HG03097 (cell line): ENCODE measurements around the gene CREB3L1.
A peak's percentile ranks its signal among the peaks of the same experiment; 100 is the strongest.
"Not testable (repeated sequence)": the region's sequence is repeated elsewhere in the genome, so short reads cannot be mapped to it uniquely, and the experiment has no call there.

Experiments
- ATAC-seq: cut with Tn5 transposase; IDR thresholded peaks from one replicate; pipeline ENCODE4 v1.9.1; 2021; ENCODE audit not compliant: unreplicated experiment, low FRiP score

The CREB3L1 gene

DNA sequence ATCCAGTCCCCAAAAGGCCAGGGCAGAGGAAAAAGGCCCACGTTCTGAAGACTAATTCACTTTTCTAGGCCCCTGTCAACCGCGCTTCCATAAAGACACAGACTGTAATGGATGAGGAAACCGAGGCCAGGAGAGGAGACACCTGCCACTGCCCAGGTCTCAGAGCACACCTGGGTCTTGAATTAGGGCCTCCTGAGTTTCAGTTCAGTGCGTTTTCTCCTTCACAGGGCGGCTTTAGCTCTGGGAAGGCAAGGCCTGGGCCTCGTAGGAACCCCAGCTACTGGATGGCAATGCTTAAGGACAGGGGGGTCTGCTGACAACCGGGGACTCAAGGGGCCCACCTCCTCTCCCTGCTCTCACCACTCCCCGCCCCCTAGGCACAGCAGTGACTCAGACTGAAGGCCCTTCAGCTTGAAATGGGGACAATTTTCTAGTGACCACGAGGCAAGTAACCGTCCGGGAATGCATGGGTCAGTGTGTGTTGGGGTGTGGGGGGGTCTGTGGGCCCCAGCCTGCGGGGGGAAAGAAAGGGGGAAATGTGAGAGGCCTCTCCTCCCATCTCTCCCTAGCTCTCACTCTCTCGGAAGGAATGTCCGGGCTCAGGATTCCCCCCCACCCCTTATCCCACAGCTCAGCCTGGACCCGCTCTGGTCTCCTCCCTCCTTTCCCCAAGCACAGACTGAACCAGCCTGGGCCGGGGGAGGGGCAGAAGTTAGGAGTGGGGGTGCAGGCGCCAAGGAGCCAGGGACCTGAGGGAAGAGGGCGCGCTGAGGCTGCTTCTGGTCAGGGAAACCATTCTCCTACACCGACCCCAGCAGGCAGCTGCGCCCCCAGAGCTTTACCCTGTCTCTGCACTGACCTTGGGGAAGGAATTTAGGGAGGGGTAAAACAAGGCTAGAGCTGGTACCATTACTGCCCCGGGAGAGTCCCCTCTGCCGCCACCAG, 17.2 kb downstream of the CREB3L1 start:
- no peak for ATAC-seq

GRCh38 chr11:46295312-46296058, 18.0 kb downstream of the CREB3L1 start:
- ATAC-seq, result no peak

DNA sequence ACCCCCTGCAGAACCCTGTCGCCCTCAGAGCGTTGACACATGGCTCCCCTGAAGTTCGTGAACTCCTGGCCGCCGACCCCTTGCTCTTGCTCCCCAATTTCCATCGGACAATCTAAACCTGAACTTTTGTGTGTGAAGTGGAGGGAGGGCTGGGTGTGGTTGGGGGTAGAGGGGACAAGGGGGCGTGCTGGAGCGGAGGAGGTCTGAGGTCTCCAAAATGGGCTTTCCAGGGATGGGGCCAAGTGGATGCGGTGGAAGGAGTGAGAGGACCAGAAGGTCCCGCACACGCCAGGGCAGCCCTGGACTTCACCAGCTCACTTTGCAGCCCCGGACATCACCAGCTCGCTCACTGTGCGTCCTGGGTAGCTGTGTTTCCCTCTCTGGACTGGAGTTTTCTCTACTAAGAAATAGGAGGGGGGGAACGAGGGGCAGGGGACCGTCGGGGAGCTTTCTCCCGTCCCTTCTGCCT, 18.6 kb downstream of the CREB3L1 start:
- ATAC-seq, result no peak

DNA sequence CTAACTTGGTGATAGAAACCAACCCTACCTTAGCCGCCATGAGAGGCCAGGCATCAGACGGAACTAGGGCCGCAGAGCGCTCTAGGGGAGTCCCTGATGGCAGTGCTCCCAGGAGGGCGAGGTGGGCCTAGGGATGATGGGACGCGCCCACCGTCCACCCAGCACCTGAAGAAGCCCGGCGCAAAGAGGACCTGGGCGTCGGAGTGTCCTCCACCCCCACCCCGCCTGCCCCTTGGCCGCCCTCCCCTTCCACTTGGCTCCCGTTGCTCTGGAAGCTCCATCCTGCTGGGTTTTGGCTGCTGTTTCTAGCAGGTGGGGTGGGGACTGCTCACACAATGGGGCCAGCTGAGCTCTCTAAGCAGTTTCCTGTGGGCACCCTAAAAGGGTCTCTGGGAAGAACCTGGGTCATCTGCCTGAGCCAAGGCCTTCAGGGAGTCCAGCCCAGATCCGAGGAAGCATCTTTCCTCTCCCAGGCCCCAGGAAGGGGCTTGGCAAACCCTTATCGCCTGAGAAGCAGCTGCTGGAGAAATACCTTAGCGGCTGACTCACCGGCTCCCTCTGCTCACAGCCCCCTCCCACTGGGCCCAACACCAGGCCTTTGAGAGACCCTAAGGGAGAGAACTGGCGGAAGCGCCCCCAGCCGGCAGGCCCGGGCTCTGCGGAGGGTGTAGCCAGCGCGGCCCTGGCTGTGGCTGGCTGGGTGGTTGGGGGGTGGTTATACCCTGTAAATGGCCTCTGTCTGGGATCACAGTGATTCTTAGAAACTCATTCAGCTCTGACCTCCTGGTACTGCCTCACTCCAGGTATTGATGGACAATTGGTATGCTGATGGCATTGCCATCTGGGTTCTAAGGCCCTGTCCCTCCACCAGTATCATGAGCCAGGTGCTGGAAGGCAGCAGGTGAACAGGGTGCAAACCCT, 19.3 kb downstream of the CREB3L1 start:
- ATAC-seq, result no peak

DNA sequence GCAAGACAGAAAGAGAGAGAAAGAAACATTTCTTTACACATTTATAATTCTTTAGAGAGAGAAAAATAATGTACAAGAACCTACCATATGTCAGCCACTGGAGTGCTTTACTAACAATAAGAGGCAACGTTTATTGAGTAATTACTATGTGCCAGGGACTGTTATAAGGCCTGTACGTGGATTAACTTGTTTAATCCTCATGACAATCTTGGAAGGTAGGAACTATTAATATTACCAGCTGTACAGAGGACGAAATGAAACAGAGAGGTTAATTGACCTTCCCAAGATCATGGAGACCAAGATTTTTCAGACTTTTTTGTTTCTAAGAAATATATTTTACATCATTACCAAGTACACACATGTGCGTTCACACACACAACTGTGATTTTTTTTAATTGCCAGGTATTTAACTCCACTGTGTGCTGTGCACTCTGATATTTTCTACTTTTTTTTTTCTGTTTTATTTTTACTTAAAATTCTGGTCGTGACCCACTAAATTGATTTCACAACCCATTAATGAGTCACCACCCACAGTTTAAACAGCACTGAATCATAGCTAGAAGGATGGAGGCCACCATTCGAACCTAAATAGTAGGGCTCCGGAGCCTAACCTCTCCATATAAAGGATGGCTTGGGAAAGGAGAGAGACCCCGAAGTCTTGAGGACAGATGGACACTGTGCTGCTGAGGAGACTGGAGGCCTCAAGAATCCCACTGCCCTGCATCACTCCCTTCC, 21.4 kb downstream of the CREB3L1 start:
- ATAC-seq, result no peak

- ATAC-seq, result no peak
Observed at GRCh38 chr11:46299451-46299961, 22.0 kb downstream of the CREB3L1 start.

DNA sequence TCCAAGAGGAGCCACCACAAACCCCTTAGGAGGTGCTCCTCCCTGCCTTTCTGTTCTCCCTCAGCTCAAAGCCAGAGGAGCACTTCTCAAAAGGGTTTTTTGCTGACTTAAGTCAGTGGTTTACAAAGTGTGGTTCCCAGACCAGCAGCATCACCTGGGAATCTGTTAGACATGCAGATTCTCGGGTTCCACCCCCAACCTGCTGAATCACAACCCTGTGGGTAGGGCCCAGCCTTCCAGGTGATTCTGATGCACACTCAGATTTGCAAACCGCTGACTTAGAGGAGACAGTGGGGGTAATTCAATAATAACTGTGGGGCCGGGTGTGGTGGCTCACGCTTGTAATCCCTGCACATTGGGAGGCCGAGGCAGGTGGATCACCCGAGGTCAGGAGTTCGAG, 22.8 kb downstream of the CREB3L1 start:
- ATAC-seq, result no peak

GRCh38 chr11:46302866-46303265, 25.4 kb downstream of the CREB3L1 start:
- peak; percentile 75 for ATAC-seq

DNA sequence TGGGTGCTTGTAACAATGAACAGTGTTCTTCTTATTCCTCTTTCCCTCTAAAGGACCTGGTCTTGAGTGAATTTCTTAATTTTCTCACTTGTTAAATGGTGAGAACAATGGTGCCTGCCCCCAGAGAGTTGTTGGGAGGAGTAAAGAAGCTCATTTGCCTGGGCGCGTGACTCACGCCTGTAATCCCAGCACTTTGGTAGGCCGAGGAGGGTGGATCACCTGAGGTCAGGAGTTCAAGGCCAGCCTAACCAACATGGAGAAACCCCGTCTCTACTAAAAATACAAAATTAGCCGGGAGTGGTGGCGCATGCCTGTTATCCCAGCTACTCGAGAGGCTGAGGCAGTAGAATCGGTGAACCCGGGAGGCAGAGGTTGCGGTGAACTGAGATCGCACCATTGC, 26.6 kb downstream of the CREB3L1 start:
- ATAC-seq, result not testable (repeated sequence)

GRCh38 chr11:46304605-46305179, 27.2 kb downstream of the CREB3L1 start:
- ATAC-seq, result no peak

DNA sequence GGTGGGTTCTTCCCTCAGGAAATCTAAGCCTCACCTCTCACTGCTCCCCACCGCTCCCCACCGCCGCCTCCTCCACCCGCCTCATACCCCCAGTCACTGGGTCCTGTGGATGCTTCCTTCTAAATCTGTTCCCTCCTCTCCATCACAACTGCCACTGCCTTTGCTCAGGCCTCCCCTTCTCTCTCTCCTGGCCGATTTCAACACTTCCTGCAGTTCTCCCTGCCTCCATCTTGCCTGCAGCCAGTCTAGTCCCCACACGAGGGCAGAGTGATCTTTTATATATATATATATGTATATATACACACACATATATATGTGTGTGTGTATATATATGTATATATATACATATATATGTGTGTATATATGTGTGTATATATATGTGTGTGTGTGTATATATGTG, 27.8 kb downstream of the CREB3L1 start:
- ATAC-seq, result no peak

GRCh38 chr11:46306296-46306853, 28.9 kb downstream of the CREB3L1 start:
- ATAC-seq, result no peak

DNA sequence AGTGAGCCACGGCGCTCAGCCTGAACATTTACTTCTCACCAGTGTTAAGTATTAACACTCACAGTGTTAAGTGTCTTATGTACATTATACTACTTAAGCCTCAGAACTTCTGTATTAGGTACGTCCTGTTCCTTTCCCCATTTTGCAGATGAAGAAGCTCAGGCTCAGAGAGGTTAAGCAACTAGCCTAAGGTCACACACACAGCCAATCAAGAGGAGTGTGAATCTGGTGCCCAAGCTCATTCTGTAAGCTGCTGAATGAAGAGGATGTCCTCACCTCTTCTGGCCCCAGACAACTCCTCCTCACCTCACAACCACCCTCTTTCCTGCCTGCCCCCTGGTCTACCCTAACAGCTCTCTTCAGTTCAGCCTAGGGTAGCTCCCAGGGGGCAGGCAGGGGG, 29.9 kb downstream of the CREB3L1 start:
- no peak for ATAC-seq

GRCh38 chr11:46307785-46308341, 30.4 kb downstream of the CREB3L1 start:
- ATAC-seq, result no peak

DNA sequence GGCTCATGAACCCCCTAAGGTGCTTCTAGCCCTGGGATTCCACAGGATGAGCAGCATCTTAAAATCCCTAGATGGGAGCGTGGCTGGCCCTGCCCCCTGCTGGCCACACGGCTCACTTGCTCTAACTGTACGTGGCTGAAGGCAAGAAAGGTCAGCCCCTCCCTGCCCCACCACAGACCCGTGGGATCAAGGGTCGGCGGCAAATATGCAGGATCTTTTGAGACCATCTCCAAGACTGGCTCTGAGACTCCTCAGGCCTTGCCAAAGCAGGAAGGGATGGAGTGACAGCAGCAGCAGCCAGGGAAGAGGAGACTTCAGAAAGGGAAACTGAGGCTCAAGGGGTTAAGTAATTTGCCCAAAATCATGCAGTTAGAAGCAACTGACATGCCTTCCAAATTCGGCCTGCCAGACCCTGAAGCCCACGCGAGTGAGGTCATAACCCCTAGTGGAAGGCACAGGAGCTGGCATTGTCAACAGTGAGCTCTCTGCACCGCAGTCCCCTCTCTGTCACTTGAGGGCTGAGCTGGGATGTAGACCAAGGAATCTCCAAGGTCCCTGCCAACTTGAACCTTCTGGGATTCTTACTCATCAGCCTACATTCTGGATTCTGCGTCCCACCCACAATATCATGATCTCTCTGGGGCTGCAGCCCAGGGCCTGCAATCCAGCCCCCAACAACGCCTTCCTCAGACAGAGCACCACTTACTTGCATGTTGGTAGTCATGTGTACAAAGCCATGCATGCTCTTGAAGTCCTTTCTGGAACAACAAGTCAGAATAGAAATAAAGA, 31.4 kb downstream of the CREB3L1 start:
- ATAC-seq, result no peak

- ATAC-seq, result no peak
Observed at GRCh38 chr11:46309814-46310259, 32.4 kb downstream of the CREB3L1 start.

DNA sequence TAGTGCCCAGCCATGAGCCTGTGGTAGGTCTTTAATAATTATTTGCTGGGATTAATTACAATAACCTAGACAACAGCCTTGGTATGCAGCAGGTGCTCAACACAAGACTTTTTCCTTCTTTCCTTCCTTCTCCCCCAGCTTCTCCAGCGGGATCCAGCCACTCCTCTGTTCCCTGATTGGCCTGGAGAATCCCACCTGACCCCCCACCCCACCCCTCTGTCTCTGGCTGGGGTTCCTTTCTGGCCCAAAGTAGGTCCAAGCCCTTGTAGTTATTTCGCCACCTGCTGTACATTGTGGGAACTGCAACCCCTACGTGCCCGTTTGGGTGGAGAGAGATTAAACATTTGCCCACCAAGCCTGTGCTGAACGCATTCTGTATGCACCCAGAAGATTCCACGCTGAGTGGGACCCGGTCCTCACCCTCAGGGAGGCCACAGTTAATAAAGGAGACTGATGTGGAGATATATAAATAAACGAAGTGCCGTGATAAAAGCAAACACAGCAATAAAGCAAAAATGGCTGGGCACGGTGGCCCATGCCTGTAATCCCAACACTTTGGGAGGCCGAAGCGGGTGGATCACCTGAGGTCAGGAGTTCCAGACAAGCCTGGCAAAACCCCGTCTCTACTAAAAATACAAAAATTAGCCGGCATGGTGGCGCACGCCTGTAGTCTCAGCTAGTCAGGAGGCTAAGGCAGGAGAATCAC, 37.7 kb downstream of the CREB3L1 start:
- no peak for ATAC-seq
